Small intestine (tissue), 7 donors: Measurements from ENCODE around the gene SAPCD1. TPM values are rescaled to one million over a fixed set of nuclear protein-coding genes. Genes with fewer than 3 reads are reported as not detected.

Source experiments
- DNase-seq, 2 donors: peaks; one replicate each; pipeline versions ENCODE4 v3.0.0 to v3.0.0-alpha.2; 2013
- FAIRE-seq: peaks from 2 replicates; lab custom pipeline; 2012; peaks lifted over from hg19 to GRCh38; lab: Jason Lieb, UNC
- H3K27ac ChIP-seq, 3 donors: one replicate each; pipeline ENCODE4 v1.5.1; 2013; ENCODE audit warnings: low read length in 2 of 3, mild to moderate bottlenecking in 2 of 3, control low read depth in 1 of 3, inconsistent platforms in 1 of 3, low read depth in 1 of 3, moderate library complexity in 1 of 3
- H3K27me3 ChIP-seq, 3 donors: one replicate each; pipeline ENCODE4 v1.6.1; 2013; ENCODE audit warnings: low read length in 3 of 3, inconsistent platforms in 1 of 3; ENCODE audit not compliant: control insufficient read depth in 3 of 3, insufficient read depth in 3 of 3
- H3K36me3 ChIP-seq, 3 donors: one replicate each; pipeline ENCODE4 v1.6.1; 2013; ENCODE audit warnings: low read length in 3 of 3, inconsistent platforms in 1 of 3, low read depth in 1 of 3, mild to moderate bottlenecking in 1 of 3, moderate library complexity in 1 of 3; ENCODE audit not compliant: control insufficient read depth in 3 of 3, insufficient read depth in 2 of 3
- H3K4me1 ChIP-seq, 3 donors: one replicate each; pipeline ENCODE4 v1.6.1; 2013; ENCODE audit warnings: low read length in 2 of 3, inconsistent platforms in 1 of 3, low read depth in 1 of 3, mild to moderate bottlenecking in 1 of 3, moderate library complexity in 1 of 3; ENCODE audit not compliant: control insufficient read depth in 3 of 3, insufficient read depth in 2 of 3
- H3K4me3 ChIP-seq, 3 donors: one replicate each; pipeline ENCODE4 v1.5.1; 2013; ENCODE audit warnings: low read length in 3 of 3, control low read depth in 1 of 3, inconsistent platforms in 1 of 3, low read depth in 1 of 3, mild to moderate bottlenecking in 1 of 3, moderate library complexity in 1 of 3
- H3K9me3 ChIP-seq, 2 donors: one replicate each; pipeline ENCODE4 v1.6.1; 2013; ENCODE audit warnings: low read depth in 1 of 2, low read length in 1 of 2; ENCODE audit not compliant: control insufficient read depth in 2 of 2, insufficient read depth in 1 of 2
- WGBS, 3 donors: extraction: QIAGEN DNeasy Blood & Tissue Kit; methylation state at CpG; one replicate each; pipeline ENCODE4 v1.1.7; 2013; 5-methylcytosine and 5-hydroxymethylcytosine counted together
- polyA plus RNA-seq, 4 donors: library from polyadenylated mRNA; stranded (reverse) in 3 of 4; unstranded in 1 of 4; fragments of 200-250 nt in 3 of 4; fragments of 120-200 nt in 1 of 4; gene quantifications; one replicate each; pipeline versions ENCODE4 v1.2.1 to v1.2.3, GENCODE V29; 2013
- donor health status: healthy with polysubstance abuse.
- donor health status: control.
- donor health status: control.
- donor health status: Bipolar disorder and iron deficiency.
- donor health status: healthy.

SAPCD1 gene
- polyA plus RNA-seq, 4 donors = 1.4 to 15.5 (median 4.6) TPM

DNA sequence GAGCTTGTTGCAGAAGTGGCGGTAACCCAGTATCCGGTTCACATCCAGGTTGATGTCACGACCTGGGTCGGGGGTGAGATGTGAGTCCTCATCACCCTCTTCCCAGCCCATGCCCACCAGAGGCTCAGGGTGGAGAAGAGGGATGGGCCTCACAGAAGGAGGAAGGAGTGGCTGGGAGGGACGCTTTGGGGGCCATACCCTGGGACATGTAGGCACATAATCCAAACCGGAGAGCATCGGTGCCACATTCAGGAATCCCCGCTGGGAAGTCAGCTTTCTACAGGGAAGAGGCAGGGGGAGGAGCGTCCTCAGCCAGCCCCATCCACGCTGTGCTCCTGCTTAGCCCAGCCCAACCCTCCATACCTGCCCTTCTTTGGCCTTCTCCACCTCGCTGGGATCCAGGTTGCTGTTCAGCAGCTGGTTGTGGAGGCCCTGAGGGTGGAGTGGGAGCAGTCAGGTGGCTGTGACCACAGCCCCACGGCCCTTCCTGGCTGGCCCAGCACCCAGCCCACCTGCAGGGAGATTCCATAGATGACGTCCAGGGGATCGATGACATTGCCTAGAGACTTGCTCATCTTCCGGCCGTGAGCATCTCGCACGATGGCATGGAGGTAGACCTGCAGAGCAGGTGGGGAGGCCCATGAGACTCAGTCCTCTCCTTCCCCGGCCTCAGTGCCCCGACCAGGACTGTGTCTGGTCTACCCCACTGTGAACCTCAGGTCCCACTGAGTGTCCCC, 18.2 kb downstream of the SAPCD1 start:
- Histone ChIP-seq H3K4me3 (no peak overlapping the region), H3K4me1 (peaks cover 0 to 26% (median 4%) of the 10 kb centered on the region in 3 donors), H3K9me3 (no peaks in the 10 kb centered on the region), H3K27me3 (no peaks in the 10 kb centered on the region), H3K36me3 (peaks cover 0 to 80% (median 17%) of the 10 kb centered on the region in 3 donors), H3K27ac (no peak overlapping the region)
- 85 to 91% (median 89%) methylated on average over 20 of the region's 20 CpGs for WGBS, 3 donors
- DNase-seq (no peak), FAIRE-seq (no peak)

DNA sequence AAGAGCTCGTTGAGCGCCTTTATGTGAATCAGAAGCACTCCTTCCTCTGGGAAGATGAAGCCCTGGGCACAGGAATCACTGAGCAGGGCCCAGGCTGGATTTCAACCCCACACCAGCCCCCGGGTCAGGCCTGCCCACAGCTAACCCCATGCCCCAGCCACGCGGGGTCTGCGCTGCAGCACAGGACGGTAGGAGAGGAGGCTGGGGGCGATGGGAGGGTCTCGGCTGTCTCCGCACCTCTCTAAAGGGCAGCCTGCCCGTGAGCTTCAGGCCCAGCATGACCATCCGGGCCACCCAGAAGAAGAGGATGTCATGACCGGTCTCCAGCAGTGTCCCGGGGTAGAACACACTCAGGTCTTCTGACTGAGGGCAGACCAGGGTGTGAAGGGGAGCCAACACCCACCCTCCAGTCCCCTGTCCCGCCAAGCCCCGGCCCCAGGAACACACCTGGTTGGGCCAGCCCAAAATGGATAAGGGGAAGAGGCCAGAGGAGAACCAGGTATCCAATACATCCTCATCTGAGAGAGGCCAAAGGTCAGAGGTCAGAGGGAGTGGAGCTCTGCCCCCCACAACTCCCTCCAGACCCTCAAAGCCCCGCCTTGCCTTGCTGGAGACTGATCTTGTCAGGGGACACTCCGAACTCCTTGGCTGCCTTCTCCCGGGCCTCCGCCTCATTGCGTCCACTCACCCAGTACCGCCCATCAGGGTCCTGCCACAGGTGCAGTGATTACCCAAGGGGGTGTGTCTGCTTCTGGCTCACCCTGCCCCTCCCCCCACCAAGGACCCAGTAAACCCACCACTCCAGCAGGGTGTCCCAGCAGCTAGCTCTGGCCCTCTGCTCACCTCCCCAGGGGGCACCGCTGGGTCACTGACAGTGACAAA, 19.0 kb downstream of the SAPCD1 start:
- Histone ChIP-seq H3K27me3 (no peaks in the 10 kb centered on the region), H3K27ac (no peak overlapping the region), H3K4me1 (peaks cover 0 to 17% (median 2%) of the 10 kb centered on the region in 3 donors), H3K9me3 (no peaks in the 10 kb centered on the region), H3K4me3 (no peak overlapping the region), H3K36me3 (peaks cover 0 to 87% (median 17%) of the 10 kb centered on the region in 3 donors)
- 91 to 96% (median 95%) methylated on average over 23 of the region's 23 CpGs for WGBS, 3 donors
- DNase-seq (no peak), FAIRE-seq (no peak)

DNA sequence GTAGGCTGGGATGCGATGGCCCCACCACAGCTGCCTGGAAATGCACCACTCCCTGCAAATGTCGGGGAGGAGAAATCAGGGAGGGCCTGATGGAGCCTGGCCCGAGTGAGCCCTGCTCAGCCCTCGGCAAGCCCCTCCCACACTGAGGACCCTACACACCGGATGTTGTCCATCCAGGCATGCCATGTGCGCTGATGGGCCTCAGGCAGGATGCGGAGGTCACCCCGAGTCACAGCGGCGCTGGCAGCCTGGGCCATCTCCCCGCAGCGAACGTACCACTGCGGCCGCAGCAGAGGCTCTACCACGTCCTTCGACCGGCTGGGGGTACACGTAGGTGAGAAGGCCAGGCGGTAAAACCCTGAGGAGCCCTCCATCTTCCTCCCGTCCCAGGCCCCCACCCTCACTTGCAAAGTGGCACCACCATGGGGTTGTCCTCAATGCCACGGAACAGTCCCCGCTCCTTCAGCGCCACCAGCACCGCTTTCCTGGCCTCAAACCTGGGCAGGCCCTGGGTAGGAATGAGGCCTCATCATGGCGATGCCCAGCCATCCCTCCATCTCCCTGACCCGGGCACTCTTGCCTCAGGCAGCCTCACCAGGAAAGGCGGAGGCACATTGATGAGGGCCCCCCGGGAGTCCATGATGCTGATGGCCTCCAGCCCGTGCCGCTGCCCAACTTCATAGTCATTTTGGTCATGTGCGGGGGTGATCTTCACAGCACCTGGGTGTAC, 19.8 kb downstream of the SAPCD1 start:
- H3K36me3 ChIP-seq = peaks cover 0 to 92% (median 17%) of the 10 kb centered on the region in 3 donors
- no peak for FAIRE-seq

DNA sequence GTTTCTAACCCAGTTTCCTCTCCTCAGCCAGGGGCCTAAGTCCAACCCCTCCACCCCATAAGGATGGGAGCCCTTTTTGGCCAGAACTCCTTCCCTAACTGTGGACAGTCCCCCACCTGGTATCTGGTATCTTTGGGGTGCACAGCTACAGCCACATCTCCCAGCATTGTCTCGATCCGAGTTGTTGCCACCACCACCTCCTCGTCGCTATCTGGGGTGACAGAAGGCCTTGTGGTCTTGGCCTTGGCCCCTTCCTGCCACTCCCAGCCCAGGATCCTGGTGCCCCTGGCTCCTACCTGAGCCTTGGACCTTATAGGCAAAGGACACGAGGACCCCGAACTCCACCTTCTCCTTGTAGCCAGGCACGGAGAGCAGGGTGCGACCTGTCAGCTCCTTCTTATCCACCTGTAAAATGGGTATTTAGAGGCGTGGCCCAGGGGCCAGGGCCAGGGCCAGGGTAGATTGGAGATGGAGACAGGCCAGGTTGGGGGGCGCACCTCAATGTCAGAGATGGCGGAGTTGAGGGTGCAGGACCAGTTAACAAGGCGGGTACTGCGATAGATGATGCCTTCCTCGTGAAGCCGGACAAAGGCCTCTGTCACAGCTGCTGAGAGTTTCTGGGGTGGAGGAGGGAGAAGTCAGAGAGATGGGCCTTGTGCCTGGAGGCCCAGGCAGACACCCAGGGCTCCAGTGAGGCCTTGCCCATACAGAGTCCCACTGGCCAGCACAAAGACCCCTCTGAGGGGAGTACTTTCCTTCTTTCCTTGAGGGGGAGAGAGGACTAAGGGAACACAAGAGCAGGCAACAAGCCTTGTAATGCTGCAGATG, 21.9 kb downstream of the SAPCD1 start:
- H3K9me3 ChIP-seq = no peaks in the 10 kb centered on the region
- no peak for FAIRE-seq
- H3K27ac ChIP-seq = no peak overlapping the region
- no peak overlapping the region for H3K4me3 ChIP-seq
- WGBS, 3 donors = 91 to 96% (median 93%) methylated on average over 15 of the region's 15 CpGs
- H3K4me1 ChIP-seq = no peaks in the 10 kb centered on the region
- H3K36me3 ChIP-seq = peaks cover 0 to 82% (median 13%) of the 10 kb centered on the region in 3 donors
- DNase-seq = no peak
- H3K27me3 ChIP-seq = no peaks in the 10 kb centered on the region

More for the DNA sequence above, 19.8 kb downstream of the SAPCD1 start:
- Histone ChIP-seq H3K27ac (no peak overlapping the region), H3K9me3 (no peaks in the 10 kb centered on the region), H3K27me3 (no peaks in the 10 kb centered on the region), H3K4me3 (no peak overlapping the region), H3K4me1 (peaks cover 0 to 9% (median 0%) of the 10 kb centered on the region in 3 donors)
- no peak for DNase-seq
- 92 to 96% (median 93%) methylated on average over 32 of the region's 32 CpGs for WGBS, 3 donors

DNA sequence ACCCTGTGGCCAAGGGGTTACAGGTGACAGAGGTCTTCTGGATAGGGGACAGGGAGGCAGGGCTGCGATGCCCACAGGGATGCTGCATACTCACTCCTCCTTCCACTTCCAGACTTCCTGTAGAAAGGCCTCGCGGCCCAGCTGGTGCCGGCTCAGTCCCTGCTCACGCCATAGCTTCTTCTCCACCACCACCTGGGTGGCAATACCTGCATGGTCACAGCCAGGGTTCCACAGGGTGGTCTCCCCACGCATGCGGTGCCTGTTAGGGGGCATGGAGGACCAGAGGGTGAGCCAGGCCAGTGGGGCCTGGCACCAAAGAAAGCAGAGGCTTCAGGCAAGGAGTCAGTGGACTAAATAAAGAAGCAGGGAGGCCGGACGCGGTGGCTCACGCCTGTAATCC, 23.0 kb downstream of the SAPCD1 start:
- Histone ChIP-seq H3K27ac (no peak overlapping the region), H3K4me3 (no peak overlapping the region), H3K9me3 (no peaks in the 10 kb centered on the region), H3K27me3 (no peaks in the 10 kb centered on the region), H3K36me3 (peaks cover 0 to 81% (median 13%) of the 10 kb centered on the region in 3 donors), H3K4me1 (no peaks in the 10 kb centered on the region)
- FAIRE-seq = no peak
- 95 to 96% (median 95%) methylated on average over 11 of the region's 11 CpGs for WGBS, 3 donors
- DNase-seq = no peak

DNA sequence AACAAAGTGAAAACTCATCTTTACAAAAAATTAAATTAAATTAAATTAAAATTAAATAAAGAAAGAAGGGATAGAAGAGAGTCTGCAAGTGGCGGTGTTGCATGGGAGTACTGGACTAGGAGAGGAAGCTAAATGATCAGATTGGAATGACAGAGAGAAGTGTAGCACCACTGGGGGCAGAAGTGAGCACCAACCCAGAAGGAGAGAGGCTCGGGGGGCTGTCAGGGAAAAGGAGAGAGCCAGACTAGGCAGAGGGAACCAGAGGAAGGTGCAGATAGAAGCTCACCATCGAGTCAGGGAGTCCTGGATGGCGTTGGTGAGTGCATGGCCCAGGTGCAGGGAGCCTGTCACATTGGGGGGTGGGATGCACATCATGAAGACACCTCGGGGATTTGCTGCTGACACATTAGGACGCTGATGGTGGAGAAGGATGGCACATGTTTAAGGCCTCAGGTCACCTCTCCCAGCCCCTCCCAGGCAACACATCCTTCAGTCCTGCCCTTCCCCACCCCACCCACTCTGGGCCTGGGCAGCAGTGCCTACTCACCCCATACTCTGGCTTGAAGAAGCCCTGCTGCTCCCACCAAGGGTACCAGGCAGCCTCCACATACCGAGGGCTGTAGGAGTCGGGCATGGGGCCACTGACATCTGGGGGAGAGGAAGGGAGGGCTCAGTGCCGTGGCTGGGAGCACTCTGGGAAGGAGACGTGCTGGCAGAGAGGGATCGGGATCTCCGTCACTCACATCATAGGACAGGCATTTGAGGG, 29.1 kb downstream of the SAPCD1 start:
- Histone ChIP-seq H3K4me3 (no peak overlapping the region), H3K27ac (no peak overlapping the region), H3K9me3 (no peaks in the 10 kb centered on the region), H3K4me1 (peaks cover 0 to 5% (median 2%) of the 10 kb centered on the region in 3 donors), H3K27me3 (no peaks in the 10 kb centered on the region), H3K36me3 (peaks cover 0 to 48% (median 6%) of the 10 kb centered on the region in 3 donors)
- FAIRE-seq = no peak
- WGBS, 3 donors = 71 to 75% (median 74%) methylated on average over 11 to 12 of the region's 12 CpGs
- DNase-seq = peak in 1 of 2 donors; percentile 61

DNA sequence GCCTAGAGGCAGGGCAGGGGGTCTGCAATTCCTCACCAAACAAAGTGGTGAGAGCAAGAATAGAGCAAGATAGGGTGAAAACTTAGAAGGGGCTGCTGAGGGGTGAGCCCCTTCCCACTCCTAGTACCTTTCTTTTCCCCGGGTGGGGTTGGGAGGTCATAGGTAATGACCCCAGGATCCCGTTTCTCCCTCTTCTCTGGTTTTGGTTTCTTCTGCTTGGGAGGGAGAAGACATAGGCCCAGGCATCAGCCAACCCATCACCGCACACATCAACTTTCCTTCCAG, 29.6 kb downstream of the SAPCD1 start:
- Histone ChIP-seq H3K27ac (no peak overlapping the region), H3K4me3 (no peak overlapping the region), H3K9me3 (no peaks in the 10 kb centered on the region), H3K27me3 (no peaks in the 10 kb centered on the region), H3K4me1 (peaks cover 0 to 5% (median 2%) of the 10 kb centered on the region in 3 donors), H3K36me3 (peaks cover 0 to 45% (median 6%) of the 10 kb centered on the region in 3 donors)
- WGBS, 3 donors = 78 to 95% (median 79%) methylated on average over 3 of the region's 3 CpGs
- FAIRE-seq = no peak
- DNase-seq = no peak
